ENCODE measurements around the gene PMF1.
A peak's percentile ranks its signal among the peaks of the same experiment; 100 is the strongest.

Gene PMF1

DNA sequence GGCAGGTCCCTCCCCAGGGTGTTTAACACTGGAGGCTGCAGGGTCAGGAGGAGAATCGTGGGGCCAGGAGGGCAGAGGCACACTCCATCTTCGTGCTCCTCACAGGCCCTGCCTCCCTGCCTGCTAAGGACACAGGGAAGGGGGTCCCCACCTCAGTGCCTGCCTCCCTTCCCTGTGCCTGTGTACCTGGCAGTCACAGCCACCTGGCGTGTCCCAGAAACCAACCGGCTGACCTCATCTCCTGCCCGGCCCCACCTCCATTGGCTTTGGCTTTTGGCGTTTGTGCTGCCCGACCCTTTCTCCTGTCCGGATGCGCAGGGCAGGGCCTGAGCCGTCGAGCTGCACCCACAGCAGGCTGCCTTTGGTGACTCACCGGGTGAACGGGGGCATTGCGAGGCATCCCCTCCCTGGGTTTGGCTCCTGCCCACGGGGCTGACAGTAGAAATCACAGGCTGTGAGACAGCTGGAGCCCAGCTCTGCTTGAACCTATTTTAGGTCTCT is 28.6 kb downstream of the PMF1 start:
- no peak for DNase-seq

GRCh38 chr1:156241926-156242325 is 29.1 kb downstream of the PMF1 start, which contains the start of gene BGLAP:
TSS of gene BGLAP (plus strand) at chr1:156242184. CDS start at chr1:156242232, 48 bp downstream.
- DNase-seq = no peak

GRCh38 chr1:156242738-156243137 is 29.9 kb downstream of the PMF1 start:
- no peak for DNase-seq

DNA sequence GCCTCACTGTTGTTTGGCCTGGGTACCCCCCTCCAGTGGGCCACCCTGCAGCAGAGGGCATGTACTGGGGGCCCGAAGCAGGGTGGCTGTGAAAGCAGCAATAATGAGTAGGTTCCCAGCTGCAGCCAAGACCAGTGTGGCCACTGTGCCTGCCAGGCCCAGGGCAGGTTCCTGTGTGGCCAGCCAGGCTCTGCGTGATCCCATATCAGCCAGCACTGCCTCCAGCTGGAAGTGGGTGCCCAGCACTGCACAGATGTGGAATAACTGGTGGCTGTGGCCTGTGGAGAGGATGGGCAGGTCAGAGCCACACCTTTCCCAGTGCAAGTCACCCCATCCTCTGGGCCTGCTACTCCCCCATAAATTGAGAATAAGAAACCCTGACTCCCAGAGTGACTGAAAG is 31.3 kb downstream of the PMF1 start:
- DNase-seq = no peak

- DNase-seq = no peak
Measured at GRCh38 chr1:156244712-156245111, 31.9 kb downstream of the PMF1 start.

GRCh38 chr1:156245451-156246232 is 32.8 kb downstream of the PMF1 start:
- peak; percentile 46 for DNase-seq

DNA sequence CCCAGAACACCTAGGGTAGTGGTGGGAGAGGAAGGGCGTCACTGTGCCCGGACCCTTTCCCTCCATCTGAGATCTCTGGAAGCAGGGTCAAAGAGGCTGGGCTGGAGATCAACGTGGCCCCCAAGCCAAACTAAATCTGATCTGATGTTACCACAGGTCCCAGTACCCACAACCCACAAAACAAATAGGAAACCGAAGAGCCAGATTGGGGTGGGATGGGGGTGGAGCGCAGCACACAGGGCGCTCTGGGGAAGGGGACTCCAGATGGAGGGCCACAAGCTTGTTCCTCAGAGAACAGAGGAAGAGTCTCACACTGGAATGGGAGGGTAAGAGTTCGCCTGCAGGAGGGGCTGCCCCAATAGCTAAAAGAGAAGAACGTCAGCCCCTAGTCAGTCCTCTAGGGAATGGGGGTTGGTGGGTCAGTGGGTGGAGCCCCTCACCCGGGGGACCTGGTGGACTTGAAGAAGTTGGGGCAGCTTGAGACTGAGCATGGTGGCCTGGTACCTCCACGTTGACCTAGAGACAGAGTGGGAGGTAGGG is 33.5 kb downstream of the PMF1 start:
- no peak for DNase-seq

- no peak for DNase-seq
Measured at GRCh38 chr1:156246781-156247459, 34.1 kb downstream of the PMF1 start.

- no peak for DNase-seq
Measured at GRCh38 chr1:156247460-156248322, 34.9 kb downstream of the PMF1 start, which contains the start of gene PAQR6. TSS of gene PAQR6 (minus strand) at chr1:156248056. CDS start at chr1:156246731, 1,325 bp downstream.

DNA sequence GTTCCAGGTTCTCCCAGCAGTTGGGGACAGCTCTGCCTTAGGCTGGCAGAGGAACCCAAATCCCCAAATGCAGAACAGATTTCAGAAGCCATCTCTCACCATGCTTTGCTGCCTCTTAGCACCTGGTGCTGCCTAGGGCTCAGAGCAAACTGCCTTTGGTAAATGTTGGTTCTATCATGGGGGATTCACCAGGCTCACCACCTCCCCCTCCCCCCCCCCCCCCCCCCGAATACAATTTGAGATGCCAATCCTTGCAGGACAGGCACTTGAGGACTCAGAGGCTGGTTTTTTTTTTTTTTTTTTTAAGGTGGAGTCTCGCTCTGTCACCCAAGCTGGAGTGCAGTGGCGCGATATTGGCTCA is 35.5 kb downstream of the PMF1 start:
- no peak for DNase-seq

DNA sequence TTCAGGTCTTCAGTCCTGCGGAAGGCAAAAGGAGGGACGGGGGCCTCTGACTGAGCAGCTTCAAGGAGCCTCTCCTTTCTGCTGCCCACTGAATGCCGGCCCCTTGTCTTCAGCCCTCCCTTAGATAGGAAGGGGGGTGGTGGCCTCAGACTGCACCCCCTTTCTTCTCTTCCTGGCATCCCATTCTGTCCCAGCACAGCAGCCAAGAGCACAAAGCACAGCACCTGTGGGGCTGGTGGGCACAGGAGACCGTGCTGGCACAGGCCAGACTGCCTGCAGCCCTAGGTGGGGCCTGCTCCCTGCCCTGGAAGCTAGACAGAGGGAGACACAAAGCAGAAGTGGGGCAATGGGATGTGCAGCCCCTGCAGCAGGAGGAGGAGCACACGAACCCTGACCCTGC is 36.8 kb downstream of the PMF1 start:
- DNase-seq = no peak

DNA sequence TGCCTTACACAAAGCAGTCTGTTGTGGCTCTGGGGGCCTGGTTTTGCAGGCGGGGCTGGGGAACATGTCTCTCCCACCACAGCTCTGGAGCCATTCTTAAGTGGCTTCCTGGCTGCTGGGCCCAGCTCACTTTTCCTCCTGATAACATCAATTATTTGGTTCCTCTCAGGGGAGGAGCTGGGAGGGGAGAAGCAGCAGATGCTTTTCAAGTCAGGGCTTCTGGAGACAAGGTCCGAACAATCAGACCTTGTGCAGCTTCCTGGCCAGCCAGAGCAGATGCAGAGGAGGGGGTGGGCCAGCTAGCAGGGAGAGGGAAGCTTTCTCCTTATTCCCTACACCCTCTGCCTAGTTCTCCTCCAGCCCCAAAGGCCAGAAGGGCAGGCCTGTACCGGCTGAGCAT is 38.7 kb downstream of the PMF1 start:
- no peak for DNase-seq

DNA sequence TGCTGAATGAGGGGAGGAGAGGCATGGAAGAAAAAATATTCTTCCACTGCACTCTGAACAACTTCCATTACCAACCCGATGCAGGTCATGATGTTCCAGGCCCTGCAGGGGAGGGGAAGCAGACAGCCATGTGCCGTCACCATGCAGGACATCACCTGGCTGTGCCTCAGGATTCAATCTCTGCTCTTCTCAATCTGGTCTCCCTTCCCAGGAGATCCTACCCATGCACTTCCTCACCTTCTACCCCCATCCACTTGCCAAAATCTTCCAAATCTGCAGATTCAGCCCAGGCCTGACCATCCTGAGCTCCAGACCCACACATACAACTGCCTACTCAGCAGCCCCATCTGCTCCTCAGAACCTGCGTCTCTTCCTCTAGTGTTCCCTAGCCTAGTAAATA is 40.8 kb downstream of the PMF1 start:
- no peak for DNase-seq

GRCh38 chr1:156257711-156258110 is 44.9 kb downstream of the PMF1 start:
- DNase-seq = no peak

DNA sequence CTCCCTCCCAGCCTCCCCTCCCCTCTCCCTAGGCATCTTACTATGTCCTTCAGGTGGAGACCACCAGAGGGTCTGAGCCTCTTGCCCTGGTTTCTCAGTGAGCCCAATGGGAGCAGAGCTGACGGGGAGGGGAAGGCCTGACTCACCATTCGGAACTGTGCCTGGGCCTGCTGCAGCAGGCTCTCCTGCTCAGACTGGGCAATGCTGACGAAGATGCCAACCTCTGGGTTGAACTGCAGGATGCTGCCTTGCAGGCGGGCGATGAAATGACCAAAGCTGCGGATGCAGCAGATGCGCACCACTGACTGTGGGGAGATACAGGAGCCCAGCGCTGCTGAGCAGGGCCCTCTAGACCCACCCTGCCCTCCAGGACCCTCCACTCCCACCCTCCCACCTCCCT is 46.1 kb downstream of the PMF1 start:
- DNase-seq = no peak

DNA sequence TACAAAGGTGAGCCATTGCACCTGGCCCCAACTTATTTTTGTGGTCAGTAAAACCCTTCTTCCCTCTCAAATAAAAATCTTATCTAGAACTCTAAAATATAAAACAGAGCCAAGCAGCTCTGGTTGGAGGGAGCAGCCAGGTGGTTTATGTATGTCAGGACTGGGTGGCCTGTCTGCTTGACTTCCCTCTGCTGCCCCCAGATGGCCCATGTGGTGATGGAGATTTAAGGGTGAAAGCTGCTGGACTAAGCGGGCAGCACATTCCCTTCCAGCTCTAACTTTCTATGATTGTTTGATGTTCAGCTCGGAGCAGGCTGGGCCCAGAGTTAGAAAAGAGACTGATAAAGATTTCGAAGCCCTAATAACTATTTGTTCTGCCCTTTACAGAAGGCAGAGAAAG is 47.0 kb downstream of the PMF1 start:
- DNase-seq = no peak

- DNase-seq = no peak
Measured at GRCh38 chr1:156260896-156261295, 48.1 kb downstream of the PMF1 start.

GRCh38 chr1:156262461-156263287 is 49.9 kb downstream of the PMF1 start:
- DNase-seq = no peak

DNA sequence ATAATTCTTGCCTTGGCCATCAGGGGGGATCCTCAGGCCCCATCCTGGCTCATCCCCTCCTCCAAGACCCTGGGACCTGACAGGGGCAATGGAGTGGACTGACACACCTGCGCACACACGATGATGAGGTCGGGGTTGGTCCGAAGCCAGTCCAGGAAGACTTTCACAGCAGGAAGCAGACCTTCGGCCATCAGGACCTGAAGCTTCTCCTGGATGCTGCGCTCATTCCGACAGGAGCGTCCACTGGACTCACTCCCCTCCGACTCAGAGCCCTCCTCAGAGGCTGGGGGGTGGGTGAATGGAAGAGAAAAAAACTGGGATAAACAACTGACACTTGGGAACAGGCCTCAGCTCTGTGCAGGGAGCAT is 50.5 kb downstream of the PMF1 start:
- DNase-seq = no peak

DNA sequence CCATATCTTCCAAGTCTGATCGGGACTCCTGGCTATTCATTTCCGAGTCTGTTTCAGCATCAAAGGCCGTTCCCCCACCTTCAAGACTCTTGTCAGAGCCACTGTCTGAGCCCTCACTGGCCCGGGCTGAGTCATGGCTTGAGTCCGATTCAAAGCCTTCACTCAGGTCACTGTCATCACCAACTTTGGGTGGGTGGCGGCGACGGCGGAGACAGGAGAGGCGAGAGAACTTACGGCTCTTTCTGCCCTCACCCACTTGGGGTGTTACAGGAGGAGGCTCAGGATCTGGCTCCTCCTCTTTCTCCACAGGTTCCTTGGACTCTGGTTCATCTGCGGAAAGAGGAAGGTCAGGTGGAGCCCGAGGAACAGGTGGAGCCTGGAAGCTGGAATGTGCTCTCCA is 53.2 kb downstream of the PMF1 start:
- DNase-seq = no peak

- DNase-seq = no peak
Measured at GRCh38 chr1:156268336-156268735, 55.5 kb downstream of the PMF1 start.

- DNase-seq = no peak
Measured at GRCh38 chr1:156270314-156270713, 57.5 kb downstream of the PMF1 start.

Data from CD4-positive, alpha-beta T cell treated with Interleukin-21 for 1 hour (primary cell).